Activated CD8-positive, alpha-beta memory T cell treated with anti-CD3 and anti-CD28 coated beads, Interleukin-2, amount 50 U/mL, for 24 hours (primary cell): ENCODE data around the gene SRP54.
A peak's percentile ranks its signal among the peaks of the same experiment; 100 is the strongest.
"Not testable (repeated sequence)": the region's sequence is repeated elsewhere in the genome, so short reads cannot be mapped to it uniquely, and the experiment has no call there.

Experiments used
- DNase-seq: peaks from one replicate; pipeline ENCODE4 v3.0.0-alpha.2; 2020; ENCODE audit errors: extremely low read depth

SRP54 gene

DNA sequence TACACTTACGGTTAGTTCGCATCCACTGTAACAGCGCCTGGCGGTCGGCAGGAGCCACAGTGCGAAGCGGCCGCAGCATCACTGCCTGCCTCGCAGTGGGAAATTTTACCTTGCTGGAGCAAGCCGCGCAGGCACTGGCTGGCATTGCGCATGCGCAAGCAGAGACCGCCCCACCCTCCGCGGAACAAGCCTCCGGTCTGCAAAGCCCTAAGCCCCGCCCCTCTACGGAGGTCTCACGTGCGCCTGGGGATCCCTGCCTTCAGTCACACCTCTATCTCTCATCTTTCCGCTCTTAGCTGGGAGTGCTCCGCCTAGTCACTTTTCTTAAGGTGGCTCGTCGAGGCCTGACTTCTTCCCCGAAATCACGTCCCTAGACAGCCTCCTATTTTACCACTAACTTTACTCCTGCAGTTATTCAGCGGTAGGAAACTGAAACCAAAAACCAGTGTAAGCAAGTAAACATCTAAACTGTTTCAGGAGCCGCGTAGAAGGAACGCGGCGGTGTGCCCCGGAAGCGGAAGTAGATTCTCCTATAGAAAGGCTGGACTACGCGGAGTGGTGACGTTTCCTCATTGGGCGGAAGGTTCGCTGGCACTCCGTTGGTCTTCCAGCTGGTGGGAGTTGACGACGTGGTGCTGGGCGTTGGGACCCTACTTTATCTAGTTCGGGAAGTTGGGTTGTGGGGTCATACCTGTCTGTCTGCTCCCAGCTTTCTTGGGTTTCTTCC is at the start of gene SRP54:
SRP54 (plus strand) TSS at position 572 of the 727 bp plus-strand sequence. CDS start 13,718 bp downstream, outside the sequence.
- peak; percentile 99 for DNase-seq

DNA sequence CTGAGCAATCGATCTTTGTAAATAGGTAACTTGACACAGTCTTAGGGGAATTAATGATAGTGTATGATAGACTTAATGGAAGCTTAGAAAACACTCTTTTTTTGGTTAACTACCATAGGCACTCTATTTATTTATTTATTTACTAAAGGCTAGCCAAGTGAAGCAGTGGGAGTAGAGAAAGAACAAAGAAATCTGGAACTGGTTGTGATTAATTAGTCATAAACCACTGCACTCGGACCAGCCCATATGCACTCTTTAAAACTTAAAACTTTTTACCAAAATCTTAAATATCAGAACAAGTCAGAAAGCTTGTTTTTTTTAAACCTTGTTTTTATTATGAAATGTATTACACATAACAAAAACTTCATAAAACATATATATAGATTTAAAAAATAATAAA is 49.5 kb upstream of the SRP54 start:
- no peak for DNase-seq

- no peak for DNase-seq
Measured at GRCh38 chr14:34935488-34935887, 47.3 kb upstream of the SRP54 start.

- no peak for DNase-seq
Measured at GRCh38 chr14:34937442-34937841, 45.4 kb upstream of the SRP54 start.

- no peak for DNase-seq
Measured at GRCh38 chr14:34937876-34938275, 44.9 kb upstream of the SRP54 start.

DNA sequence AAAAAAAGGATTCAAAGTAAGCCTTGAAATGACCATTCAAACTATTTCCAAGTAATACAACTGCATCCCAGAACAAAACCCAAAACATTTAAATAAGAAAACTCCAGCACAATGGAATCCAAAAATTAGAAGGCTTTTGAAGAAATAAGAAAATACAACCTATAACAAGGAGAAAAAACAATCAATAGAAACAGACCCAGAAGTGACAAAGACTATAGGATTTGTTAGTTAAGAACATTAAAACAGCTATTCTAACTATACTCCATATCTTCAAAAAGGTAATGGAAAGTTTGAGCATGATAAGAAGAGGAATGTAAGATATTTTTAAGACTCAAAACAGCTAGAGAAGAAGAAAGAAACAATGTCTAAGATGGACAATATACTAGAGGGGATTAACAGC is 39.3 kb upstream of the SRP54 start:
- DNase-seq: no peak

GRCh38 chr14:34944744-34945143 is 38.0 kb upstream of the SRP54 start:
- no peak for DNase-seq

DNA sequence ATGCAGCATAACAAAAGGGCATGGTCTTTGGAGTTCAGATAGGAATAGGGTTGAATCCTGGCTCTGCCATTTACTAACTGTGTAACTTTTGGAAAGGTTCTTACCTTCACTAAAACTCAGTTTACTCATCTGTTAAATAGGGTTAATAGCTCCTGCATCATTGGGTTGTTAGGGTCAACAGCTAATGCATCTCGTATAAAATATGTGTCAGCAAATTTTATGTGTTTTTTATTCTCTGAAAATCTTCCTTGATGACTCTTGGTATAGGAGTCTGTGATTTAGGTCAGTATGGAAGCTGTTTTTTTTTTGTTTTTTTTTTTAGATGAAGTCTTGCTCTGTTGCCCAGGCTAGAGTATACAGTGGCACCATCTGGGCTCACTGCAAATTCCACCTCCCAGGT is 36.1 kb upstream of the SRP54 start:
- no peak for DNase-seq

DNA sequence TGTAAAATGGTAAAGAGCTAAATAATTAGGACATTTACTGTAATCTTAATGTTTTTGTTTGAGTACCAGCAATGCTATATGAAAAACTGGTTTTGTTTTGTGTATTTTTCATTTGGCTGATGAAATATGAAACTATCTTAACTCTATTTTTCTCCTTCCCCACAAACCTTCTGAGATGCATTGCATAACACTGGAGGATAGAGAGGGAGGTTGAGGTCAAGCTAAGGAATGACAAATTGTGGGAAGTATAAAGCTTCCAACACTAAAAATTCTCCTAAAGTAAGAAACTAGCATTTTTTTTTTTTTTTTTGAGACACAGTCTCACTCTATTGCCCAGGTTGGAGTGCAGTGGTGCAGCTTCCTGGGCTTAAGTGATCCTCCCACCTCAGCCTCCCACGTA is 31.5 kb upstream of the SRP54 start:
- DNase-seq: no peak

DNA sequence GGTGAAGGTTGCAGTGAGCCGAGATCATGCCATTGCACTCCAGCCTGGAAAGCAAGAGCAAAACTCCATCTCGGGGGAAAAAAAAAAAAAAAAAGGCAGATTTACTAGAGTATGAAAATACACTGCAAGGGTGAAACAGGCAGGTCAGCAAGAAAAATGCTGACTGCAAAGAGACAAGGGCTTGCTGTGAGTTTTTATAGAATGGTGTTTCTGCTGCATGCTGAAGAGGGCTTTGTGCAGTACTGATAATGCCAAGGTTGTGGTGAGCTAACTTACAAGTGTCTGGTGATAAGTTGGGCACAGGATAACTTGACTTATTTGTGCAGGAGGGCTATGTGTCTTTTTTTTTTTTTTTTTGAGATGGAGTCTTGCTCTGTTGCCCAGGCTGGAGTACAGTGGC is 25.9 kb upstream of the SRP54 start:
- DNase-seq: no peak

DNA sequence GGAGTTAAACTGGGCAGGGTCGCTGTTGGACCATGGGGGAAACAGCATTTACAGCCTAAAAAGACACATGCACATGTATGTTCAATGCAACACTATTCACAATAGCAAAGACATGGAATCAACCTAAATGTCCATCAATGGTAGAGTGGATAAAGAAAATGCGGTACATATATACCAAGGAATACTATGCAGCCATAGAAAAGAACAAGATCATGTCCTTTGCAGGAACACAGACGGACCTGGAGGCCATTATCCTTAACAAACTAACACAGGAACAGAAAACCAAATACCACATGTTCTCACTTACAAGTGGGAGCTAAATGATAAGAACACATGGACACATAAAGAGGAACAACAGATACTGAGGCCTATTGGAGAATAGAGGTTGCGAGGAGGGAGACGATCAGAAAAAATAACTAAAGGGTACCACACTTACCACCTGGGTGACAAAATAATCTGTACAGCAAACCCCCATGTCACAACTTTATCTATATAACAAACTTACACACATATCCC is 25.0 kb upstream of the SRP54 start:
- no peak for DNase-seq

- DNase-seq: not testable (repeated sequence)
Measured at GRCh38 chr14:34962106-34962505, 20.7 kb upstream of the SRP54 start.

DNA sequence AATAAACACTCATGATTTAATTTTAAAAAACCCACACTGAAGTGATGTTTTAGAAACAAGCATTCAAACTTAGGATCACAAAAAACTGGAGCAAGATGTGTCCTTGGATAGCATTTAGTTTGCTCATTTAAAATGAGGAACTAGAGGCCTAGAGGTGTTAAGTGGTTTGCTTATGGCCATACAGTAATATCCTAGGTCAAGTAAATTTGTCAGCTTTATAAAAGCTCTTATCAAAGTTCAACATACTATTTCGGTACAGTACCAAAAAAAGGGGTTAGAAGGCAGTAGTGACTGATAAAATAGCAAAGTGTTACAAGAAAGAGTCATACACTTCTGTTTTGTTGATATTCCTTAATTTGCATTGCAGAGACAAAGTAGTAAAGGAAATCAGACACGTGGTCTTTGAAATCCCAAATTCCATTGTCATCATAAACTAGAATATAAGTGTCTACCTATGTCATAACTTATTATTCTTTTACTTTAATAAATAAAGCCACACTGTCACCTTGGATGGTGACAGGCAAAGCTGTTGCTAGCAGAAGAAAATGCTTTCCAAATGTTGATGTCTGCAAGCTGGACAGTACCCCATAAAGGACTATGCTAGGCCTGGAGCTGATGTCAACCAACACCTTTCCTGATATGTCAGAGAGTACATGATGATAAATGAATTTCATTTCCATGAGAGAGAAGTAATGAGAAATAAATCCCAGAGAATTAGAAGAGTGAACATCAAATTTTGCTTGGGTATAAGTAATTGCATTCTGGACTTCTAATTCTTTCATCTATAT is 17.6 kb upstream of the SRP54 start:
- no peak for DNase-seq

DNA sequence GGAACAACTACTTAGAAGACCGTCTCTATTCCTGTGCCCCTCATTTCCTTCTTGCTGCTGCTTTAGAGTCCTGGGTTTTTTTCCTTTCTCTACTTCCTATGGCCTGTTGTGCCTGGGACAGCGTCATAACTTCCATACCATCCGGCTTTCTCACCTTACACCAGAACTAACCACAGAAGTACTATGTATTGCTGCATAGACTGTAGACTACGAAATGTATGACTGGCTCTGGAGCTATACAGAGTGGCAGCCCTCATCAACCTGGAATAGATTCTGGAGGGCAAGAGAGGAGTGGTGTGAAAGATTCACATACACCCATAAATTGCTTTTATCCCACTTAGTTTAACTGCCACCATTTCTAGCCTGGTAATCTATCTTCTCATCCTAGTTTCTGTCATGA is 16.9 kb upstream of the SRP54 start:
- DNase-seq: no peak

- DNase-seq: no peak
Measured at GRCh38 chr14:34966413-34966812, 16.4 kb upstream of the SRP54 start.

GRCh38 chr14:34970665-34971064 is 12.1 kb upstream of the SRP54 start:
- DNase-seq: no peak

- DNase-seq: no peak
Measured at GRCh38 chr14:34971381-34971780, 11.4 kb upstream of the SRP54 start.

GRCh38 chr14:34971801-34972200 is 11.0 kb upstream of the SRP54 start:
- DNase-seq: no peak

GRCh38 chr14:34978444-34978843 is 4.3 kb upstream of the SRP54 start:
- DNase-seq: no peak

DNA sequence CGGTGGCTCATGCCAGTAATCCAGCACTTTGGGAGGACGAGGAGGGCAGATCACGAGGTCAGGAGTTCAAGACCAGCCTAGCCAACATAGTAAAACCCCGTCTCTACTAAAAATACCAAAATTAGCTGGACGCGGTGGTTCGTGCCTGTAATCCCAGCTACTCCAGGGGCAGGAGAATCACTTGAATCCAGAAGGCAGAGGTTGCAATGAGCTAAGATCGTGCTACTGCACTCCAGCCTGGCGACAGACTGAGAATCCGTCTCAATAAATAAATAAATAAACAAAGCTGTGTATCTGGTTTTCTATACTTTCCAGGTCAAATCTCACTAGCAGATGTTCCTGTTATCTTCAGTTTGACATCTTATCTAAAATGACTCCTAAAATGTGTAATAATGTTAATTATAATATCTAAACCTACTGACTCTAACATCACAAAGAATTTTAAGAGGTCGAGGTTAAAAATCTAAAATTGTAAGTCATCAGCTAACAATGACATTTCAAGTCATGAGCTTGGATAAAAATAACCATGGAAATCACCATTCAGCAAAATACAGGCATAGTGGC is 2.4 kb upstream of the SRP54 start:
- no peak for DNase-seq

- DNase-seq: no peak
Measured at GRCh38 chr14:34981743-34982420, 910 bp upstream of the SRP54 start.

GRCh38 chr14:34983148-34983760 is 462 bp downstream of the SRP54 start:
- no peak for DNase-seq
